GM12891 (cell line): ENCODE results near the gene SMC4.

Experiments
- DNase-seq: peaks from one replicate; pipeline ENCODE4 v3.0.0; 2011; ENCODE audit warnings: low spot score; ENCODE audit not compliant: insufficient read length
- FAIRE-seq: peaks from 2 replicates; lab custom pipeline; 2011; peaks lifted over from hg19 to GRCh38; lab: Jason Lieb, UNC
- PAX5 ChIP-seq: IDR thresholded peaks from 2 replicates; pipeline ENCODE4 v1.6.1; 2011; ENCODE audit warnings: low read length, moderate library complexity, mild to moderate bottlenecking; ENCODE audit not compliant: insufficient read depth, severe bottlenecking
- POLR2A ChIP-seq: IDR thresholded peaks from 2 replicates; pipeline ENCODE4 v1.6.1; 2011; ENCODE audit warnings: low read depth, low read length, control low read depth
- POLR2AphosphoS5 ChIP-seq: IDR thresholded peaks from 2 replicates; pipeline ENCODE4 v1.6.1; 2011; ENCODE audit warnings: low read depth, low read length, control low read depth
- POU2F2 ChIP-seq: IDR thresholded peaks from 2 replicates; pipeline ENCODE4 v1.6.1; 2011; ENCODE audit warnings: low read depth, mild to moderate bottlenecking, control low read depth, low read length, moderate library complexity
- SPI1 ChIP-seq: IDR thresholded peaks from 2 replicates; pipeline ENCODE4 v1.6.1; 2011; ENCODE audit warnings: low read depth, low read length, control low read depth
- TAF1 ChIP-seq: IDR thresholded peaks from 2 replicates; pipeline ENCODE4 v1.6.1; 2011; ENCODE audit warnings: low read depth, low read length, control low read depth

SMC4 gene

GRCh38 chr3:160472344-160472743, 72.9 kb downstream of the SMC4 start:
- FAIRE-seq = no peak
- DNase-seq = no peak
- no peak for TF ChIP-seq SPI1
- TF ChIP-seq PAX5 = no peak
- TF ChIP-seq TAF1 = no peak
- TF ChIP-seq POU2F2 = no peak
- TF ChIP-seq POLR2AphosphoS5 = no peak
- no peak for TF ChIP-seq POLR2A

- FAIRE-seq = no peak
- TF ChIP-seq TAF1 = no peak
- no peak for TF ChIP-seq POLR2A
- no peak for TF ChIP-seq POU2F2
- TF ChIP-seq POLR2AphosphoS5 = no peak
- TF ChIP-seq SPI1 = no peak
- no peak for TF ChIP-seq PAX5
- DNase-seq = no peak
Observed at GRCh38 chr3:160473221-160473620, 73.8 kb downstream of the SMC4 start.

DNA sequence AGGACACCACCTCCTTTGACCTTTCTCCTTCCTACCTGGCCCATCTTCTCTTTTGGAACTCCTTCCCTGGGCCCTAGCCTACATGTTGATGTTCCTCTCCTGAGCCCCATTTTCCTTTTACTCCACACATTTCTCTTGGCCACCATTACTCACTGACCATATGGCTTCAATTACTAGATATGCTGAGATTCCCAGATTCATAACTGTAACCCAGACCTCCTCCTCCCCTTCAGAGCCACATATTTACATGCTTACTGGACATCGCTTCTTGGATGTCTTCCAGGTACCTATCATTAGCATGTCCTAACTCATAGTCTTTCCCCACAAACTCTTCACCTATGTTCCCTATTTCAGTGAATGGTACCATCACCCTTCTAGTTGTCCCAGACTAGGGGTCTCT, 74.5 kb downstream of the SMC4 start:
- DNase-seq = no peak
- FAIRE-seq = no peak
- TF ChIP-seq SPI1 (no peak), POLR2A (no peak), TAF1 (no peak), POLR2AphosphoS5 (no peak), PAX5 (no peak), POU2F2 (no peak)

DNA sequence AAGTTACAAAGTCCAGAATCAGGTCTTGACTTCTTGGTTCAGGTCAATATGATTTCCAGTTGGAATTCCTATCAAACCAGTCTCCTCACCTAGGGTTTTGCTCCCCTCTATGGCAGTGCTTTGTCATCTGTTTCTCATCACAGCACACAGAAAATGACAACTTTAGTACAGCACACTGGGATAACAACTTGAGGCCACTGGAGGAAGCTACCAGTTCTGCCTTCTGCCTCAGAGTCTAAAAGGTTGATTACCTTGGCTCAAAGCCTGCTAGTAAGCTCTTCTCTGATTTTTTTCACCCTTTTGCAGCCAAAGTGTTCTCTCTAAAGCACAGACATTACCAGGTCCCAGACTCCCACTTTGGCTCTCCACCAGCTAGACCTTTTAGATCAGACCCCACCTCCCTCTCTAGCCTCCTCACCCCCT, 75.0 kb downstream of the SMC4 start:
- FAIRE-seq (no peak), DNase-seq (no peak)
- TF ChIP-seq POU2F2 (no peak), SPI1 (no peak), PAX5 (no peak), TAF1 (no peak), POLR2A (no peak), POLR2AphosphoS5 (no peak)

DNA sequence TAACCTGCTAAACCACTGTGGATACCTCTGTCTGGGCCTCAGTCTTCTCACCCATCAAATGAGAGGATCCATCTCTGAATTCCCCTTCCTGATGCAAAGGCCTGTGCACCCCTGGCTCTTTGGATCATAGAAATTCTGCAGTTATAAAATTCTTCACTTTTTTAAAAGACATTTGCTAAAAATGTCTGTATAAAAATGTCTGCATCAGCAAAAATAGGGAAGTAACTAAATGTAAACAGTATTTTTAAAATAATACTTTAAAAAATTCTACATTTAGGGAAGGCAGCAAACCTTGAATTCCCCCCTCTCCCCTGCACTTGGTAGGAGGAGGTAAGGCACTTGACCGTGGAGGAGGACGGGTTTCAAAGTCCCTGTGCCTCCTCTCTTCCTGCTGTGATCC, 75.7 kb downstream of the SMC4 start:
- no peak for TF ChIP-seq POU2F2
- no peak for TF ChIP-seq PAX5
- TF ChIP-seq TAF1 = no peak
- TF ChIP-seq POLR2AphosphoS5 = no peak
- TF ChIP-seq SPI1 = no peak
- TF ChIP-seq POLR2A = no peak
- DNase-seq (no peak), FAIRE-seq (no peak)

DNA sequence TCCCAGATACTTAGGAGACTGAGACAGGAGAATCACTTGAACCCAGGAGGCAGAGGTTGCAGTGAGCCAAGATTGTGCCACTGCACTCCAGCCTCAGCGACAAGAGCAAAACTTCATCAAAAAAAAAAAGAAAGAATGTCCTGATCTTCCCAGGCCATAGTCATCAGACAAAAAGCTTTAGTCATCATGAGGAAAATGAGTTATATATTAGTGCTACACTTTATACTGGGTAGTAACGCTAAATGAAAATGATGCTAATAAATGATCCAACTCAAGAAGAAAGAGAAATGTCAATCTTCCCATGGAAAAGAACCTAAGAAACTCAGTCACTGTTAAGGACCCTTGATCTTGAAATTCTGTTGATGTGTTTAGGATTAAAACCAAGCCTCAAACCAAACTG, 76.4 kb downstream of the SMC4 start:
- no peak for FAIRE-seq

GRCh38 chr3:160477750-160478149, 78.3 kb downstream of the SMC4 start:
- FAIRE-seq (no peak), DNase-seq (no peak)
- TF ChIP-seq POLR2AphosphoS5 (no peak), POU2F2 (no peak), PAX5 (no peak), SPI1 (no peak), TAF1 (no peak), POLR2A (no peak)

More for the DNA sequence above, 76.4 kb downstream of the SMC4 start:
- TF ChIP-seq PAX5 (no peak), SPI1 (no peak), TAF1 (no peak), POLR2A (no peak), POU2F2 (no peak)
- no peak for DNase-seq

- DNase-seq (no peak), FAIRE-seq (no peak)
- no peak for TF ChIP-seq POLR2AphosphoS5
- TF ChIP-seq PAX5 = no peak
- no peak for TF ChIP-seq SPI1
- TF ChIP-seq TAF1 = no peak
- no peak for TF ChIP-seq POU2F2
- TF ChIP-seq POLR2A = no peak
Observed at GRCh38 chr3:160478338-160478737, 78.9 kb downstream of the SMC4 start.

- no peak for DNase-seq
- no peak for FAIRE-seq
- TF ChIP-seq POU2F2 (no peak), PAX5 (no peak), POLR2AphosphoS5 (no peak), TAF1 (no peak), POLR2A (no peak), SPI1 (no peak)
Observed at GRCh38 chr3:160479376-160479775, 79.9 kb downstream of the SMC4 start.

DNA sequence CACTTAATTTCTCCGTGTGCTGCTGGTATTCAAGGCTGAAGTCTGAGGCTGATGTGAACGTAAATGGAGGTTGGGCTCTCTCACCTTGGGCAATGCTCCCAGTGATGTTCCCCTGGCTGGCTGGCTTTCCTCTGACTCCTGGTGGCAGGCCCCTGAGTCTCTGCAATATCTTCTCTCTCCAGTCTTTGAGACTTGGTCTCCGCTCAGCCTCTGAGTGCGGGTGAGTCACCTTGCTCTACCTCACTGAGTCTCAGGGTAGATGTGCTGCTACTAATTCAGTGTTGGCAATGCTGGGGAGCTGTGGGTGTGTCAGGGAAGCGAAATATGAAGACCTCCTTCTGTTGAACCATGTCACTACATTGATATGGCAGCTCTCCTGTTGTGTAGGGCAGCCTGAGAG, 81.5 kb downstream of the SMC4 start:
- DNase-seq = no peak
- TF ChIP-seq SPI1 (no peak), TAF1 (no peak), POLR2AphosphoS5 (no peak), PAX5 (no peak), POU2F2 (no peak), POLR2A (no peak)
- FAIRE-seq = no peak

- DNase-seq = no peak
- FAIRE-seq = no peak
- TF ChIP-seq TAF1 (no peak), POU2F2 (no peak), SPI1 (no peak), PAX5 (no peak), POLR2AphosphoS5 (no peak), POLR2A (no peak)
Observed at GRCh38 chr3:160481856-160482255, 82.4 kb downstream of the SMC4 start.
